ENCODE measurements around the gene AMN1. TPM values are rescaled to one million over a fixed set of nuclear protein-coding genes. Genes with fewer than 3 reads are reported as not detected.

Gene AMN1
- total and polyA plus RNA-seq, 2 of the 13 experiments (the other 11 are each of a cell fraction or from before 2014, with no cell fraction given) = 7.5 to 26.5 TPM

DNA sequence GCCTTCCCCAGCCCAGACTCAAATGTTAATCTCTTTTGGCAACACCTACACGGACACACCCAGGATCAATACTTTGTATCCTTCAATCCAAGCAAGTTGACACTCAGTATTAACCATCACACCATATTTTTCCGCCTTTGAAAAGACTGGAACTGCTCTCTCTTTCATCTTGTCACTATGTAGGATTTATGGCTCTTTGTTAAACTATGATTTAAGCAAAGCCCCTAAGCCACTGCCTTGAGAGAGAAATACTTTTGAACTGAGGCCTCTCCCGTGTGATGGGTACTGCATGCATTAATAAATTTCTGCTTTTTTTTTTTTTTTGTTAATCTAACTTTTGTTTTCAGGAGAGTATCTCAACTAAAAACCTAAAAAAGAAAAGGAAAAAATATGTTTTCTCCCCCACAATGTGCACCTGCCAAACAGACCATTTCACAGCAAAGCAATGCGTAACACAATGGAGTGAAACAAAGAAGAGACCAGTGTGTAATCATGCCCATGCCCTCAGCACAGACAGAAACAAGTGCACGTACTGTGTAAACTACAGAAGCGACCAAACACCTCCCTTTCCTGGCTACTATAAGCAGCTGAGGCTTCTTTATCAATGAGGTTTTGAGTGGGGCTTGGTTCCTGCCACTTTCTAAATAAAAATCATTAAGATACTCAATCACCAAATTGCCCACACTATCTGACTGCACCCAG, 97.6 kb downstream of the AMN1 start:
- in situ Hi-C loops (cut with HindIII; ENCODE audit: extremely low pct_ligation_motif_present, low pct_unique_long_range_greater_than_20kb) = loop anchor here (10.0 kb wide), 1 partner anchor 376 kb away; no protein-coding TSS in a partner anchor
- Histone ChIP-seq H2AFZ (ENCODE audit: low read length) (no peak overlapping the region), H3K4me1 (ENCODE audit: insufficient read depth, low read length) (peaks cover 13% of the 10 kb centered on the region), H3K4me3 (replicated peaks in 1 of 3; ENCODE audit: insufficient read depth in 1 of 3, low read depth in 2 of 3, low read length in 3 of 3) (no peak overlapping the region), H4K20me1 (ENCODE audit: insufficient read depth, low read length) (no peaks in the 10 kb centered on the region), H3K36me3 (replicated peaks in 1 of 2; ENCODE audit: control insufficient read depth in 1 of 2, insufficient read depth in 2 of 2, low read length in 2 of 2) (no peaks in the 10 kb centered on the region), H3K79me2 (ENCODE audit: insufficient read depth, low read length) (no peaks in the 10 kb centered on the region), H3K9me3 (ENCODE audit: low read length) (no peaks in the 10 kb centered on the region), H3K9ac (ENCODE audit: insufficient read depth, low read depth, low read length) (no peak overlapping the region), H3K27ac (ENCODE audit: extremely low read length, insufficient read depth, low read length) (no peak overlapping the region), H3K4me2 (ENCODE audit: low read depth, low read length) (no peak overlapping the region), H3K27me3 (ENCODE audit: control insufficient read depth in 1 of 2, insufficient read depth in 2 of 2, low read length in 2 of 2) (no peaks in the 10 kb centered on the region; a peak in 1 of 5 replicates)
- ChIA-PET POLR2A (no interaction called here), CTCF (ENCODE audit: low intra/inter-chr PET ratio, low total read pairs) (no interaction called here)
- no peak for TF ChIP-seq ZNF747 (CRISPR knock-in tag; IDR thresholded peaks at IDR 0.05; ENCODE audit: borderline replicate concordance)
- no peak for TF ChIP-seq KDM5B (CRISPR knock-in tag; IDR thresholded peaks at IDR 0.05; ENCODE audit: borderline replicate concordance)
- no peak for TF ChIP-seq ZSCAN31 (CRISPR knock-in tag; IDR thresholded peaks at IDR 0.05; ENCODE audit: low read depth)
- TF ChIP-seq MZF1 (CRISPR knock-in tag; IDR thresholded peaks at IDR 0.05; ENCODE audit: borderline replicate concordance) = no peak
- TF ChIP-seq, protein P1, sequence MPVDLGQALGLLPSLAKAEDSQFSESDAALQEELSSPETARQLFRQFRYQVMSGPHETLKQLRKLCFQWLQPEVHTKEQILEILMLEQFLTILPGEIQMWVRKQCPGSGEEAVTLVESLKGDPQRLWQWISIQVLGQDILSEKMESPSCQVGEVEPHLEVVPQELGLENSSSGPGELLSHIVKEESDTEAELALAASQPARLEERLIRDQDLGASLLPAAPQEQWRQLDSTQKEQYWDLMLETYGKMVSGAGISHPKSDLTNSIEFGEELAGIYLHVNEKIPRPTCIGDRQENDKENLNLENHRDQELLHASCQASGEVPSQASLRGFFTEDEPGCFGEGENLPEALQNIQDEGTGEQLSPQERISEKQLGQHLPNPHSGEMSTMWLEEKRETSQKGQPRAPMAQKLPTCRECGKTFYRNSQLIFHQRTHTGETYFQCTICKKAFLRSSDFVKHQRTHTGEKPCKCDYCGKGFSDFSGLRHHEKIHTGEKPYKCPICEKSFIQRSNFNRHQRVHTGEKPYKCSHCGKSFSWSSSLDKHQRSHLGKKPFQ (CRISPR knock-in tag; IDR thresholded peaks at IDR 0.05; ENCODE audit: insufficient replicate concordance) = no peak
- no peak for TF ChIP-seq HDAC2 (CRISPR knock-in tag; IDR thresholded peaks at IDR 0.05)
- TF ChIP-seq NFIC (IDR thresholded peaks at IDR 0.05; ENCODE audit: low read length) = no peak
- TF ChIP-seq ZNF816 (CRISPR knock-in tag; IDR thresholded peaks at IDR 0.05; ENCODE audit: borderline replicate concordance) = no peak
- TF ChIP-seq, protein P2, sequence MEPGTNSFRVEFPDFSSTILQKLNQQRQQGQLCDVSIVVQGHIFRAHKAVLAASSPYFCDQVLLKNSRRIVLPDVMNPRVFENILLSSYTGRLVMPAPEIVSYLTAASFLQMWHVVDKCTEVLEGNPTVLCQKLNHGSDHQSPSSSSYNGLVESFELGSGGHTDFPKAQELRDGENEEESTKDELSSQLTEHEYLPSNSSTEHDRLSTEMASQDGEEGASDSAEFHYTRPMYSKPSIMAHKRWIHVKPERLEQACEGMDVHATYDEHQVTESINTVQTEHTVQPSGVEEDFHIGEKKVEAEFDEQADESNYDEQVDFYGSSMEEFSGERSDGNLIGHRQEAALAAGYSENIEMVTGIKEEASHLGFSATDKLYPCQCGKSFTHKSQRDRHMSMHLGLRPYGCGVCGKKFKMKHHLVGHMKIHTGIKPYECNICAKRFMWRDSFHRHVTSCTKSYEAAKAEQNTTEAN (CRISPR knock-in tag; conservative IDR thresholded peaks at IDR 0.05) = no peak
- DNase-seq (ENCODE audit: low spot score) (no peak), FAIRE-seq (no peak), ATAC-seq (no peak; the same call in 1 of the 3 replicates)
- WGBS (ENCODE audit: low lambda C conversion rate) = 49% methylated on average over 6 of the region's 6 CpGs
- intact Hi-C loops (cut with micrococcal nuclease; ENCODE audit: unreplicated experiment) = loop anchor here (10.0 kb wide), 1 partner anchor 376 kb away; no protein-coding TSS in a partner anchor
- no TSS peak for BruUV-seq (replicated peaks)

All from HepG2 (cell line).